NCI-H1694 (cell line): ENCODE data around the gene GFOD2.

ENCODE experiments used
- DNase-seq: peaks from one replicate; lab custom pipeline; 2025; lab: John Stamatoyannopoulos, UW

Gene GFOD2

GRCh38 chr16:67657751-67658518, 61.2 kb downstream of the GFOD2 start:
- no peak for DNase-seq

GRCh38 chr16:67657017-67657608, 62.0 kb downstream of the GFOD2 start:
- no peak for DNase-seq

GRCh38 chr16:67656344-67657016, 62.6 kb downstream of the GFOD2 start:
- no peak for DNase-seq

- DNase-seq, result no peak
These were observed 63.8 kb downstream of the GFOD2 start for GRCh38 chr16:67655363-67655762.

GRCh38 chr16:67654403-67654911, 64.7 kb downstream of the GFOD2 start:
- DNase-seq, result no peak

GRCh38 chr16:67653789-67654402, 65.2 kb downstream of the GFOD2 start:
- DNase-seq, result no peak

- no peak for DNase-seq
These were observed 65.9 kb downstream of the GFOD2 start for GRCh38 chr16:67653128-67653788.

- DNase-seq, result no peak
These were observed 66.5 kb downstream of the GFOD2 start for GRCh38 chr16:67652578-67653127.

- DNase-seq, result no peak
These were observed 67.3 kb downstream of the GFOD2 start for GRCh38 chr16:67651847-67652246.

- no peak for DNase-seq
These were observed 68.1 kb downstream of the GFOD2 start for GRCh38 chr16:67651039-67651438.

GRCh38 chr16:67650023-67650422, 69.1 kb downstream of the GFOD2 start:
- no peak for DNase-seq

GRCh38 chr16:67649494-67649931, 69.6 kb downstream of the GFOD2 start:
- DNase-seq, result no peak

- DNase-seq, result no peak
These were observed 70.2 kb downstream of the GFOD2 start for GRCh38 chr16:67648764-67649407.

GRCh38 chr16:67648088-67648763, 70.9 kb downstream of the GFOD2 start:
- no peak for DNase-seq

GRCh38 chr16:67647681-67648080, 71.4 kb downstream of the GFOD2 start:
- no peak for DNase-seq

- DNase-seq, result no peak
These were observed 71.9 kb downstream of the GFOD2 start for GRCh38 chr16:67647111-67647651.

- no peak for DNase-seq
These were observed 73.6 kb downstream of the GFOD2 start for GRCh38 chr16:67645397-67646121.

GRCh38 chr16:67644038-67644437, 75.1 kb downstream of the GFOD2 start:
- DNase-seq, result no peak
